Measurements from ENCODE around the gene PARP4.
"Not testable (repeated sequence)": the region's sequence is repeated elsewhere in the genome, so short reads cannot be mapped to it uniquely, and the experiment has no call there.

PARP4 gene

DNA sequence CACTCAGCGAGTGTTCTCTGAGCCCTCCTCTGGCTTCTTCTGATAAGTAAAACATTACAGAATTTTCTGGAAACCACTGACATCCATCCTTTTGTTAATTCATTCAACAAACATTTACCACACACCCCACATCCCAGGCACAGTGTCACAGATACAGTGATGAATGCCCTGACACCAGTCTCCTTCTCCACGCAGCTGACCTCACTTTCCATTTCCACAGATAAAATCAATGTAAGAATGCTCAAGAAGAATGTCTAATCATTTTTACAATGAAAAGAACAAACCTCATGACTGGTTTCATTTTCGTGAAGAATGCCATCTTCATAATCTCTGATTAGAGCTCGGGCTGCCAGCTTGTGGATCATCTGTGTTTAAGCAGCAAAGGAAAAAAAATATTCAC lies 69.2 kb downstream of the PARP4 start:
- no peak for DNase-seq

DNA sequence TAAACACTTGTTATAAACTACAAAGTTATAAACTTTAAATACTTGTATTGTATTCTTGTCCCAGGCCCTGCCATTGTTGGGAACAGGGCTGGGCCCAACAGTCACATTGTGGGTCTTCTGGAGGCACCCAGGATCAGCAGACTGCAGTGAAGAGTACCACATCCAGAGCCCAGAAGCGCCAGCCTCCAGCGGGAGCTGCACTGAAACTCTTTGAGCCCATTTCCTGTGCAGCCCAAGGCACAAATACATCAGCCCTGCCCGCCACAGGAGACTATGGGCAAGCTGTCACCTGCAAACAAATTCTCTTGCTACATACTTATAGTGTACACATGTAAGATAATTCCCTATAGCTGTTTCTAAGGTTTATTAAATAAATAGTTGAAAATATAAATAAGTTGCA lies 86.5 kb downstream of the PARP4 start:
- not testable (repeated sequence) for DNase-seq

DNA sequence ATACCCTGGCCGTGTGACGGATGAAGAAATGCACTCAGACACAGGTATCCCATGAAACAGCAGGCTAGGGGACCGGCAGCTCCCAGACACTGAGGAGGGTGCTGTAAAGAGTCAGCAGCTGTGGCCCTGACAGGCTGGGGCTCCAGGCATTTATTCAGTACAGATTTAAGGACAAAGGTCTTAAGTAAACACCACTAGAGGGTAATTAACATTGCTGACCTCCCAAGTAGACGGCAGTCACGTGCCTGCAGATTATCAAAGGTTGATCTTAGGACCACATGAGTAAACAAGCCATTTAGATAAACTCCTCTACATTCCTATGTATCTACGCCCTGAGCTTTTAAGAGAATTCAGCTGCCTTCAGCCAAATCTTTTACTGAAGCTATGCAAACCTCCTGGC lies 92.9 kb downstream of the PARP4 start:
- DNase-seq: not testable (repeated sequence)

DNA sequence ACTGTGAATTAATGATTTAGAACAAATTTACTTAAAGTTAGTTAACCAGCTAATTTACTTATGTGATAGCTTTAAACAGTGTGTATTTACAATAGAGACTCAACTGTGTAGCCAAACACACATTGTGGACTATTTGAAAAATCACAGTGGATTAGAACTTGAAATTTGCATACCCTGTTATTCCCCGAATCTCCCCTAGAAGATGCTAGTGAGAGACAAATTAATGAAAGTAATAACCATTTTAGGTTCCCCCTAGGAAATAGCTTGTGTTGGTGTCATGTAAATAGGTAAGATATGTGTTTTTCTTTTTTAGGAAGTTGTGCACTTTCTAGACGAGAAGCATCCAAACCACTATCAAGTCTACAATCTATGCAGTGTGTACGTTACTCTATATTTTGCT lies 104.7 kb downstream of the PARP4 start:
- DNase-seq: no peak

DNA sequence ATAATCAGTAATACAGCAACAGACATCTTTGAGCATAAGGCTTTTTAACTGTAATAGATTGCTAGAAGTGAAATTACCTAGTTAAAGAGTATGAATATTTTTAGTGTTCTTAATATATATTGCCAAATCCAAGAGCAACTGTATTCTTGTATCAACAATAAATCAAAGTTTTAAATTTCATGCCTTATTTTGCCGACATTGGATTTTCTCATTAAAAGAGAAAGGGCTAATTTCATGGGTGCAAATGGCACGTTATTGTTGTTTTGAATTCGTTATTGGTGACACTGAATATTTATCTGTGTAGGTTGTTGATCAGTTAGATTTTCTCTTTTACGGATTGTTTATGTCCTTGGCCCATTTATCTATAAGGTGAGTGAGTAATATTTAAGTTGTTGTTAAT lies 106.1 kb downstream of the PARP4 start:
- DNase-seq: no peak

DNA sequence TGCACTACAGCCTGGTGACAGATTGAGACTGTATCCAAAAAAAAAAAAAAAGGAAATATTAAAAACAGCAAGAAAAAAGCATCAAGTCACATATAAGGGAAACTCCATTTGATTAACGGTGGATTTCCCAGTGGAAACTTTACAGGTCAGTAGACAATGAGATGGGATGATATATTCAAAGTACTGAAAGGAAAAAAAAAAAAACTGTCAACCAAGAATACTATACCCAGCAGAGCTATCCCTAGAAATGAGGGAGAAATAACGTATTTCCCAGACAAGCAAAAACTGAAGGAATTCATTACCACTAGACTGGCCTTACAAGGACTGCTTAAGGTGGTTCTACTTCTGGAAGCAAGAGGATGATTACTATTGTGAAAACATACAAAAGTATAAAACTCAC lies 115.8 kb downstream of the PARP4 start:
- DNase-seq: no peak

DNA sequence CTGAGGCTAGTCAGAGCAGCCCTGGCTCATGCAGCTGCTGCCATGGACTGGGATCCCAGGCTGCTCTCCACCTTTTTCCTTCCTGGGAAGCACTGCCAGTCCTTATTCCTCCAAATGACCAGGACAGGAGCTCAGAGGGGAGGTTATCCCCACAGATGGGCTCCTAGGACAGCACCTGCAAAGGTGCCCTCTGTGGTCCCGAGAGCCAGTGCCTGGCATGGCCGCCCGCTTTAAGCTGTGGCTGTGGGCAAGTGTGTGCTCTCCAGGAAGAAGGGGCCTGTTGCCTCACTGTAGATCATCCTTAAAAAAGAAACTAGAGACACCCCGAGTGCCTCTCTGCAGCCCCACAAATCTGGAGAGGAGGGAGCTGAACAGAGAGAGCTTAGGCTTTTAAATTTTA lies 119.6 kb downstream of the PARP4 start:
- no peak for DNase-seq

DNA sequence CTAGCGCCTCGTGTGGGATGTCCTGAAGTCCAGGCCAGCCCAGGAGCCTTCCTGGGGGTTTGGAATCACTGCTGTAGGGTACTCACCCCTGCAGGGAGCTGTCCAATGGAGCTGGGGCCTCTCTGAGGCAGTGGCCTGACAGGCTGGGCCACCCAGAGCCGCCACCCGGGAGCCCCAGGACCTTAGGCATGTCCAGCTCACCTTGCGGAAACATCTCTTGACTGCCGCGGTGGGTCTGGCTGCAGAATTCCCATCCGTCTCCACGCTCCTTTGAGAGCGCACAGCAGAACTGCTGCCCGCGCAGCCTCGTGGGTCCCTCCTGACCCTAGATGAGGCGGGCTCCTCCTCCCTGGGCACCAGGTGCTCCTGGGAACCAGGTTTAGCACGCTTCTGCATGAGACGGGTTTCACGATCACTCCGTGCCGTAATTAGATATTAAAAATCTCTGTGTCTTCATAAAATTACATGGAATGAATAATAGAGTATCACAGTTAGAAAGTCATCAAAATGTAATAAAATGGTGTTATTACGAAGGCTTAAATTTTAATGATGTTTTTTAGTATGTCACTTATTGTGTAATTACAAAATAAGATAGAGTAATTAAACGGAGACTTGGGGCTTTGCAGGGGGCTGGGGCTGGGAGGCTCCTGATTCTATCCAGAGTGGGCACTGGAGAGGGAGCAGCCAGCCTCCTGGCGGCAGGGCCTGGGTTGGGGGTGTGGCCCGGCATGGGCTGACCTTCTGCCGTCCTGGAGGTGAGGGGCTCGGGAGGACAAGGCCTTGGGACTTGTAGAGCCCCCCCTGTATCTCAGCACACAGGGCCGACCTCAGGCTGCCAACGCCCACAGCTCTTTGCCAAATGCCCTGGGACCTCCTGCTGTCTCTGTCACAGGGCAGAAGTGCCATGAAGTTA lies 120.6 kb downstream of the PARP4 start:
- DNase-seq: not testable (repeated sequence)

DNA sequence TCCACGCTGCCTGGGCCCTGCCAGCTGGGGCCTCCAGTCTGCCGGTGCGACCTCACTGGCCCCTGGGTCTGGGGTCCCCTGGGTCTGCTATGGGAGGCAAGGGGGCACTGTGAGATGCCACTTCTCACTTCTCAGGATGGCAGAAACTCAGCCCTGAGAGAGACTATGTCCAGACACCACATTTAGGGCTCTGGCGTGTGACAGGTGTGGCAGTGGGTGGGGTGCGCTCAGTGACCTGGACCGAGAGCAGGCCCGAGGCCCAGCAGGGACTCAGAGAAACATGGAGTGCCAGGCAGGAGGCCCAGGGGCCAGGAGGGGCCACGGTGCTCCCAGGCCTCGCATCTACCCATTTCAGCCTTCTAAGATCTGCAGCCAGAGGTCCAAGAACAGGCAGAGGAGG lies 121.8 kb downstream of the PARP4 start:
- DNase-seq: not testable (repeated sequence)

DNA sequence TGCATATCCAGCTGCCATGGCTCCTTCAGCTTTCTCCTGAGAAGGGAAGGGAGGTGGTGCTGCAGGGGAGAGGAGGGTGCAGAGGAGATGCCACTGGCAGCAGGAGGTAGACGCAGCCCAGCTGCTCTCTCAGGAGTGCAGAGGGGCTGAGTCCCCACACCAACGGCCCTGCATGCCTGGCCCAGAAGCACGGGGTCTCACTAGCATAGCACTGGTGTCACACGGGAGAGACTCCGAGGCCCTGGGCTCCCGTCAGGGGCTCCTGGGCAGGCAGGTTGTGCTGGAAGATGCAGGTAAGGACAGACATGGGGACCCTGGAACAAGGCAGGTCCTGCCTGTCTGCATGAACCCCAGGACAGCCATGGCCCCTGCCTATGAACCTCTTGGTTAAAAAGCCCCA lies 123.1 kb downstream of the PARP4 start:
- no peak for DNase-seq

DNA sequence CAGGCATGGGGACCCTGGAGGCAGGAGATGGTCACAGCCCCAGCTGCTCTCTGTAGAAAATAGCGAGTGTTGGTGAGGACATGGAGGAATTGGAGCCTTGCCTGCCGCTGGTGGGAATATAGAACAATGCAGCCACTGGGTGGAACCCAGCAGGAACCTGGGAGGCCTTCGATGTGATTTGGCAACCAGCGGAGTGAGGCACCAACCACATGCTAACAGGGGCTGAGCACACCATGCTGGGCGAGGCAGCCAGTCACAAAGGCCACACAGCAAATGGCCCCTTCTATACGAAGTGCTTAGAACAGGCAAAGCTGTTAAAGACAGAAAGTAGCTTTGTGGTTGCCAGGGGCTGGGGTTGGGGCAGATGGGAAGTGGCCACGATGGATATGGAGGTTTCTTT lies 123.8 kb downstream of the PARP4 start:
- not testable (repeated sequence) for DNase-seq

DNA sequence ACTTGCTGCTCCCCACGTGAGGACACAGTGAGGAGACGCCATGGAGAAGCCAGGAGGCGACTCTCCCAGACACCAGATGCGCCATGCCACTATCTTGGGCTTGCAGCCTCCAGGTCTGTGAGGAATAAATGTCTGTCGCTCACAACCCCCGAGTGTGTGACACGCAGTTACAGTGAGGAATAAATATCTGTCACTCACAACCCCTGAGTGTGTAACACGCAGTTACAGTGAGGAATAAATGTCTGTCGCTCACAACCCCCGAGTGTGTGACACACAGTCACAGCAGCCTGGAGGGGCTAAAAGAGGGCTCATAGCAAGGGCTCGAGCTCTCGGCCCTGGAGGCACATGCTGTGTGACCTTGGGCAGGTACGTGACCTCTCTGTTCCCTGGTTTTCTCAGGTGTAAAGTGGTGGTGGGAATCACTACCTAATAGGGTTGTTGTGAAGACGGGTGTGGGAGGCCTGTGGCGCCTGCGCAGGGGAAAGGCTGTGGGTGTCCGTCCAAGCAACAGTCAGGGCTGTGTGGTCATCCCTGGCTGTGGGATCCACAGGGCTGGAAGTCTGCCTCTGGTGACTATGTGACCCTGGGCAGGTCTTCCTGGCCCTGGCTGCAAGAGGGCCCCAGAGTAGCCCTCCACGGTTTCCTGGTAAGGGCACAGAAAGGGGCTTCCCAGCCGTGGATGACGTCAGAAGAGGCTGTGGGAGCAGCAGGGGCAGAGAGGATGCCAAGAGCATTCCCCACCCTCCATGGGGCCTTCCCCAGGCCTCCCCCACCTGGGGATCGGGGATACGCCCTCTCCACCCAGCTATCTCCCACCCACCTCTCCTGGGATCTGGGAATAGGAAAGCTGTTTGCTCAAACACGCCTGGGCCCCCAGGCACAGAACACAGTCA lies 125.5 kb downstream of the PARP4 start:
- no peak for DNase-seq

DNA sequence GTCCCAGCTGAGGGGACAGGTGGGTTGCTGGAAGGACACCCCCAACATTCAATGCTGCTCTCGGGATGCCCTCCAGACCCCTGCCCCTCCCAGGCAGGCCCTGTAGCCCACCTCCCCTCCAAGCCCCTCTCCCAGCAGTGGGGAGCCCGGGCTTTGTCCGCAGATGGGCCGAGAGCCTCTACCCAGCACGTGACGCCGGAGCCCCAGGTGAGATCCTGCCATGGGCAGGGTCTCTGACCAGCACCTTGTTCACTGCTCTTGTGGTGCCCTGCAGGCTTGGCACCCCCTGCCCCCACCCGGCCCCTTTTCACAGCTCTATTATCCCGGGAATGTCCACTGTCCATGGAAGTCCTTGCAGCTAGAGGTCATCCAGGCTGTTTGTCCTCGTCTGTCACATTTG lies 126.7 kb downstream of the PARP4 start:
- DNase-seq: no peak

DNA sequence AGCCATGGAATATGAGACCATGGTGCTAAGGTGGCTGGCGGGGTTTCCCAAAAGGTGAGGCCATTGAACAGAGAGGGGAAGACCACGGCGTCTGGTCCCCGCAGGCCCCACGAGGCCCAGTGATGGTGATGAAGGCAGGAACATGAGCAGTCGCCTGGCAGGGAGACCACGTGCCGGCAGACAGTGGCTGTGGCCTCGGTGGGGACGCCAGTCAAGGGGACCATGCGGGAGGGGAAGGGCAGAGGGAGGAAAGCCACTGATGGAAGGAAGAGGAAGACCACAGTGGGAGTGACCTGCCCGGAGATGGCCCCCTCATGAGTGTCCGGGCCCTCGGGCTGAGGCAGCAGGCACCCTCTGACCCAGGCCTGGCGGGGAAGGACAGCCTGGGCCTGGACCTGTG lies 127.6 kb downstream of the PARP4 start:
- not testable (repeated sequence) for DNase-seq

DNA sequence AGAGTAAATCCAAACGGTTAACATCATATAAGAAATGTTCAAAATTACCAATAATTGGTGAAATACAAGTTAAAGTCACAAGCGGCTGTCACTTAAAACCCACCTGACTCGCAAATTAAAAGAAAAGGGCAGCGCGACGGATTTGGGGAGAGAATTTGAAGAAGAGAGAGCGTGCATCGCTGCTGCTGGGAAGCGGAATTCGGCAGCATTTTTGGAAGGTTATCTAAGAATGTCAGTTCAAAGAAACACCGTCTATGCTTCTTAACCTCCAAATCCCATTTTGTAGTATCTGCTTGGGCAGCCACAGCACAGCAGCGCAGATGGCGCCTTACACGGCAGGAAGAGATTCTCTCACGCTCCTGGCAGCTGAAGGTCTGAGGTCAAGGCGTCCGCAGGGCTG lies 128.5 kb downstream of the PARP4 start:
- DNase-seq: not testable (repeated sequence)

DNA sequence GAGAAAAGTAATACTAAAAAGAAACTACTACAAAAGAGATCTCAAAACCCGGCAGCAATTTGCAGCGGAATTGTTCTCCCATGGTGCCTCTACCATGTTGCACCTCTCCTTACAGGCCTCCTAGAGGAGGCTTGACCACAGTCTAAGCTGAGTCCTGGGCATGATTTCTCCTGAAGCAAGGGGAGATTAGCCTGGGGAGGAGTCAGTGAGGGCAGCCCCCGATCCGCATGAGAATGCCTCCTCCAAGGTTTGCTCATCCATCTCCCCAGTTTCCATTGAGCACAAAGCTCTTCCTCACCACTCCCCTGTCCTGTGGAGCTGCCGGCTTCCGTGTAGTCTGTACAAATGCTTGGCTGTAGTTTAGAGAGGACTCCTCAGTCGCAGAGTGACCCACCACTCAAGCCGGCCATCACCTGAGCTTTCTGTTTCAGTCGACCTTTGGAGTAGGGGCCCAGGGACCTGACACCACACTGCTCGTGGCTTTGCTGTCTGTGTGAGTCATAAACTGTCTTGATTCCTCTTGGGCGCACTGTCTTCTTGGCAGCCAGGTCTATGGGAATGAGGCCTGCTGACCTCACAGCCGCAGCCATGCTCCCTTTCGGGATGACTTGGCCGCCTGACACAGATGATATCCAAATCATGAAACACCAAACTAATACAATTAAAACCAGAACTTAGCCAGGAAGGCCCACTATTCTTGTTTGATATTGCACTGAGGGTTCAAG lies 130.9 kb downstream of the PARP4 start:
- no peak for DNase-seq

DNA sequence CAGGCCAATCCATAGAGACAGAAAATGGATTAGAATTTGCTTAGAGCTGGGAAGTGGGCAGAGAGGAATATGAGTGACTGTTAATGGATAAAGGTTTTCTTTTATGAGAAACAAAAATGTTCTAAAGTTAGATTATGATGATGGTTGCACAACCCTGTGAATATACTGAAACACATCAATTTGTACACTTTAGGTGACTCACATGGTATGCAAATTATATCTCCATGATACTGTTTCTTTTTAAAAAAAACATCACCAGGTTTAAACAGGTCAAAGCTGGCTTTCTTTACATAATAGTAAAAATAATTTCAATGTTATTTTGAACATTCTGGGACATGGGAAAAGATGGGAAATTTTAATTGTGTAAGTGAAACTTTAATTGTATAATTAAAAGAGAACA lies 131.7 kb downstream of the PARP4 start:
- DNase-seq: not testable (repeated sequence)

DNA sequence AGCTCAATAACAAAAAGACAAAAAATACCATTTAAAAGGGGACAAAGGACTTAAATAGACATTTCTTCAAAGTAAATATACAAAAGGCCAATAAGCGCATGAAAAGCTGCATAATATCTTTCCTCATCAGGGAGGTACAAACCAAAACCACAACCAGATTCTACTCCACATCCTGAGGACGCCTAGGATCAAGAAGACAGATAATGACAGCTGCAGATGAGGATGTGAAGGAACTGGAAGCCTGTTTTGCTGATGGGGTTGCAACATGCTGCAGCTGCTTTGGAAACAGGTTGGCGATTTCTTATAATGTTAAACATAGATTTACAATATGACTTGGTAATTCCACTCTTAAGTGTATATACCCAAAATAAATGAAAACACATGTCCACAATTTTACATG lies 132.4 kb downstream of the PARP4 start:
- DNase-seq: not testable (repeated sequence)

DNA sequence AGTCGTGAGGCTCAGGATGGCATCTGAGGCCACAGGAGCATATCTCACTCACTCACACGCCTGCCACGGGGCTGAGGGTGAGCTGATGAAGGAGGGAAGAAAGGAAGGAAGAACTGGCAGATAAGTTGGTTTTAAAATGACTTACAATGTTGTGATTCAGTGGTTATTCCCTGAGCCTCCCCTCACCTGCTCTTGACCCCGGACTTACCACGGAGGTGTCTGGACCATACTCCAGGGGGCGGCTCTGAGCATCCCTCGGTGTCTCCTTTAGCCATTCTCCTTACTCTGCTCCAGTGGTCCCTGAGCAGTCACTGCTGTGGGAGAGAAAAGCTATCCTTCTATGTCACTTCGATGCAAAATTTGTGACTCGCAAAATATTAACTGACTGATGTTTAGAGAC lies 141.3 kb downstream of the PARP4 start:
- not testable (repeated sequence) for DNase-seq

Measured in femur (tissue), 1 donor.